ENCODE measurements around the gene NUDT4.
"Not testable (repeated sequence)": the region's sequence is repeated elsewhere in the genome, so short reads cannot be mapped to it uniquely, and the experiment has no call there.

The NUDT4 gene

GRCh38 chr12:93402333-93403311 lies 24.9 kb downstream of the NUDT4 start:
- FAIRE-seq, result no peak

- FAIRE-seq, result no peak
Observed at GRCh38 chr12:93403988-93404803, 26.5 kb downstream of the NUDT4 start.

DNA sequence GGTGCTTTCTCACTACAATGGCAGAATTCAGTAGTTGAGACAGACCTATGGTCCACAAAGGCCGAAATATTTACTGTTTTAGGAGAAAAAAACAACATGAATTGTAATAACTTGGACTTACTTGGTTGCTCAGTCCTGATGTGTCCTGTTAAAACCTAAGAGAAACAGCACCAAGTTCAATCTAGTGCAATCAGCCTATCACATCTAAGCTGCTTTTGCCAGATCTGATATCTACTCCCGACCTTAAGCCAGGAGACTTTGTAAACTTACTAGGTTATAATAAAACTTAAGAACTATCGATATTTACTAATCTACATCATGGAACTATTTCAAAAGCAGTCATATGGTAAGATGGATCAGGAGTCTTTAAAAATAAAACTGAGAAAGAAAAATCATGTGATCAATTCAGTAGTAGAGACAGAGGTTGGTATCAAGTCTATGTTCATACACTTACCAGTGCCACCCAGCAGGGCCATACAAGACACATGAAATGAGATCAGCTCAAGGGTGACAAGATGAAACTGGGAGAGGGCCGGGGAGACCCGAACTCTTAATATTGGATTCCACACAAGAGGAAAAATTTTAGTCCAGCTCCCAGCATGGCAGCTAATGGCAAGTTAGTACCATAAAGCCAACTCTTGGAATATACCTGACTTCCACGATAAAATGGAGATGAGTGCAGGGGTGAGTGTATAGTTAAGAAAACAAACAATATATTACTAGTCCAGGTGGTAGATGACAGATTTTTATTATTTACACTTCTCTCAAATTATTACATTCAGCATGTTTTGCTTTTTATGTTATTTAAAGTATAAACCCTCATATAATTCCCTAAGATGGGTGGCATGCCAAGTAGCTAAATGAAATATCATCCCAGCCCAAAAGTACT lies 27.5 kb downstream of the NUDT4 start:
- no peak for FAIRE-seq

GRCh38 chr12:93407054-93407962 lies 29.6 kb downstream of the NUDT4 start:
- FAIRE-seq, result no peak

DNA sequence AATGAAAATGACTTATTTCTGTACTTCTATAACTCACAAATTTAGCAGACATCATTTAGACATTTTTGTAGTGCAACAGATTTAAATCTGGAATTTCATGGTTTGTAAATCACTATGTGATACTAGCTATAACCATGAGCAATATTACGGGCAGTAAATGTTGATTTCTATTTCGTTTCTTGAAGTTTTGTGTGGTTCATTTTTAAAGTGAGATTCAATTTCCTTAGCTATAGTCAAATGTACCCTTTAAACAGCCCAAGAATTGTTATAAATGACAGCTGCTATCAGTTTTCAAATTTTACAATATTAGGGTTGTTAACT lies 30.2 kb downstream of the NUDT4 start:
- no peak for FAIRE-seq

DNA sequence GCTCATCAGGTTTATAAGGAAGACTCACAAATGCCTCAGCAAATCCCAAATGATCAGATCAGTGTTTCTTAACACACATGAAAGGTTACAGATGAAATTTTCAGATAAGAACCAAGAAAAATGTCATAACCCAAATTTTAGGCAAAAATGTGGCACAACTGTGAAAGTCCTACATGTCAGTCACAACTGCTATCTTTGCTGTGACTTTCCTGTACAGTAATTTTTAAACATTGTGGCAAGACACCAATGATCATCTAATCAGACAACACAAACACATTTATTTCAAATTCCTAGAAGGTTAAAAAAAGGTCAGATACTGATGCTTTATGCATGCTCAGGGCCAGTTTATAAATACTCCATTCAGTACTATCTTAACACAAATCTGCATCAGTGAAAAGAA lies 31.1 kb downstream of the NUDT4 start:
- FAIRE-seq, result no peak

GRCh38 chr12:93409343-93410187 lies 31.8 kb downstream of the NUDT4 start:
- FAIRE-seq, result peak; percentile 45

DNA sequence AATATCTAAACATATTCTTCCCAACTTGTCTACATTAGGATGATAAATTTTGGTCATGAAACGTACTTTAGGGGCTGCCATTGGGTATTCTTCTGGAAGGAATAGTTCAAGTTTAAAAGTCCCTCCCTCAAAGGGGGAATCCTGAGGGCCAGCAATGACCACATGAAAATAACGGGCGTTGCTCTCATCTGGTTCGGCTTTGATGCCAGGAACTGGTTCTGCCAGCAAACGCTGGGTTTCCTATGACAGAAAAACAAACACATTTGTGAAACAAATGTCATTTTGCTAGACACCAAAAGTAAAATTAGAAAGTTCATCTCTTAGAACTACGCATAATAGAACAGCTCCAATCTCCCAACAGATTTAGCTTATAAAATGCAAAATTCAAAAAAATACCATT lies 33.3 kb downstream of the NUDT4 start:
- FAIRE-seq, result not testable (repeated sequence)

DNA sequence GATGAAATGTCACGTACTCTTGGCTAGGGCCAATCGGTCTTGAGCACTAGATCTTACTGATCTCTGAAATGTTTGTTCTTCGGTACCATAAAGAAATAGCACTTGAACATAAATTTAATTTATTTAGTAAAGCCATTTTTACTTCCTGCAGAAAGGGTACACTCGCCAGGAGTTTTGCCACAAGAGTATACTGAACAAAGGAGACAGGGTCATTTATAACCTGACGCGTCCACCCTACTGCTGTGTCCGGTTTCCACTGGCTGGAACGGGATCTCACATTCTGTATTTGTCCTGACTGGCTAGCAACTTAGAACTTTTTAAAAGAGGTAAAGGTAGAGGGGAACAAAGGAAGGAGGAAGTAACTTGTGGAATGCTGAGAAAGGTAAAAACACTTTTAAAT lies 34.7 kb downstream of the NUDT4 start:
- not testable (repeated sequence) for FAIRE-seq

DNA sequence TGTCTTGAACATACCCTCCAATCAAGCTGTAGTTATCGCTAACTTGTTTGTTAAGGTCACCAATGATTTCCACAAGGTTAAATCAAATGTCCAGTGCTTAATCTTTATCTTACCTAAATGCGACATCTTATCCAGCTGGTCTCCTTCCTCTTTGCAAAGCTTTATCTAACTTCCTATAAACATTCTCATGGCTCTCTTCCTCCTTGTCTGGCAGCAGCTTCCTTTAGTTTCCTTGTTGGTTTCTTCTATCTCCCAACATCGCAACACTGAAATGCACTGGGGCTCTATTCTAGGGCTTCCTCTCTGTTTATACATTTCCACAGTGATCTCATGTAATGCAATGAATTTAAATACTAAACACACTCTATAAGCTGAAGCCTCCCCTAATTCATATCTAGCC lies 35.3 kb downstream of the NUDT4 start:
- no peak for FAIRE-seq

DNA sequence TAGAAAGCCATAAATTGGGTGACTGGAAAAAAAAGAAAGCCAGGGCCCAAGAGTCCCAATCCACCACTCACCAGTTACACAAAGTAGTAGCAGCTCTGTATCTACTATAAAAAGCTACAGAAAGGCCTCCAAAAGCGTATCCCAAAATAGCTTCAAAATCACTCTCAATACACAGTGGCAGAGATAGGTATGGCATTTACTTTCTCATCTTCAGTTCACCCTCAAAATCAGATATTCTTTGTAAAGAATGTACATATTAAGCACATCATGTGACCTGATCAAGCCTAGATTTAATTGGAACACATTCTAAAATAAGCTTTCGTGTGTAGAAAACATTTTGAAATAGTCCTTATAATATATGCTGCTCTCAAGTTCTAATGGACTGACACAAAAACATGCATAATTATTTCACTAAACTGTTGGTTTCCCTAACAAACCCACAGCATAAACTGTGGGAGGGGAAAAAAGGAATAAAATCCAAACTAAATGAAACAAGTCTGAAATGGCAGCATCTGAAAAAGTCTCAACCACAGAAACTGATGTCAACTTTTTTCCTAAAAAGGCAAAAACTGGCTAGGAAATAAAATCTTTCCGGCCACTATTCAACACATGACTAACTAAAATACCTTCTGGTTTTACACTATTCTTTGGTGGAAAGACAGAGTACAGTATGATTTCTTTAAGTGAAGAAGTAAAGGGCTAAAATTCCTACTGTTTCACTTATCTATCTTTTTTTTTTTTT lies 38.2 kb downstream of the NUDT4 start:
- no peak for FAIRE-seq

DNA sequence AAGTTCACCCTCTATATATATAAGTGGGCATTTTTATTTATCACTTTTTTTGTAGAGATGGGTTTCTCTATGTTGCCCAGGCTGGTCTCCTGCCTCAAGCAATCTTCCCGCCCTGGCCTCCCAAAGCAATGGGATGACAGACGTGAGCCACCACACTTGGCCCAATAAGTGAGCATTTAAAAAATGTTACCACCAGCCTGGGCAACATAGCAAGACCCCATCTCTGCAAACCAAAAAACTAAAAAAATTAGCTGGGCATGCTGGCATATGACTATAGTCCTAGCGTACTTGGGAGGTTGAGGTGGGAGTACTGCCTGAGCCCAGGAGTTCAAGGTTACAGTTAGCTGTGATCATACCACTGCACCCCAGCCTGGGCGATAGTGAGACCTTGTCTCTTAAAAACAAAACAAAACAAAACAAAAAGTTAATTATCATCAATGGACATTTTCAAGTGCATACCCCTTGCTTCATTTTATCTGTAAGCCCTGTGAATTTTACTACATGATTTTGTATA lies 40.3 kb downstream of the NUDT4 start:
- no peak for FAIRE-seq

DNA sequence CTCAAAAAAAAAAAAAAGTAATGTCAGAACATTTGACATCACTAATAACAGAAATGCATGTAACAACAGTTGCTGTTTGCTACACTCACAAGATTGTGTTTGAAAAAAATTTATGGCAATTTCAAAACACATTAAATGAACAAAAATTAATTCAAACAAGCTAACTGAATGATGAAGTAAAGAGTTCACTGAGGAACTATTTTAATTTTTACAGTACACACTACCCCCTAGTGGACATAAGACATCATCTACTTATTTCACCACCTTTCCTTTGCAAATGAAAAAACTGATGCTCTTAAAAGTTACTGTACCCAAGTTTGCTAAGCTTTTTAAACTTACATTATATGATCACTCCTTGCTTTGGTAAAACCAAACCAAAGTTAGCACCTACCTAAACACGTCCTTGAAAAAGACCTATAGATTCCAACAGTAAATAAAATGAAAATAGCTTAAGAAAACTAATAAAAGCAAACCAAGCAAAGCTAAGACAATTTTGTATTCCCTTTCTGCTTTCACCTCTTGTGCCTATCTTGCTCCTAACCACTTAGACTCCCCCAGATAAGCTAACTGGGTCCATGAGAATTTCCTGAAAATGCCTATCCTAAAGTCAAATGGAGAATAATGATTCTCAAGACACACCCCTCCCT lies 41.8 kb downstream of the NUDT4 start:
- peak; percentile 92 for FAIRE-seq

DNA sequence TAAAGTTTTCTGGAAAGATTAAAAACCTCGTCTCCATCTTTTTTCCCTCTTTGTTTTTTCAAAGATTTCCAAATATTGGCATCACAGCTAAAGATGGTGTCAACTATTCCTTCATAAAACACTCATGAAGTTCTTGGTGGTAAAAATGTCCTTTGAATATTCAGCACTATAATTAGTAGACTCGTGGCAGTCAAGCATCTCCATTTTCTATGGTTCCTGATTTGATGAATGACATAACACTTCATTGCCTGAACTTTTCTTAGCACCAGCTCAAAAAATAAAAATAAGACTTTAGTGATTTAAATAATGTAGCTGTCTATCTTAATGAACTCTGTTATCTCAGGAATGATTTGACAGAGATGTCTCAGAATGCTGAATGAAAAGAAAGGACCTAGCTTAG lies 44.3 kb downstream of the NUDT4 start:
- no peak for FAIRE-seq

- FAIRE-seq, result no peak
Observed at GRCh38 chr12:93425736-93426411, 48.1 kb downstream of the NUDT4 start.

- FAIRE-seq, result no peak
Observed at GRCh38 chr12:93426412-93426805, 48.7 kb downstream of the NUDT4 start.

GRCh38 chr12:93427779-93428564 lies 50.2 kb downstream of the NUDT4 start:
- FAIRE-seq, result no peak

GRCh38 chr12:93429448-93429847 lies 51.7 kb downstream of the NUDT4 start:
- no peak for FAIRE-seq
